Tibial nerve (tissue), 3 donors: ENCODE data around the gene ZFHX2.

ENCODE experiments used
- CTCF ChIP-seq, 5 experiments: fragments of 200-600 bp in 3 of 5; fragments of 450-650 bp in 2 of 5; sonication (generic) in 3 of 5; IDR thresholded peaks; one replicate each; pipeline ENCODE4 v1.5.1; 2016 to 2019; ENCODE audit warnings: antibody characterized with exemption in 5 of 5, mild to moderate bottlenecking in 3 of 5, moderate library complexity in 2 of 5
- POLR2A ChIP-seq, 2 donors: fragments of 450-650 bp; IDR thresholded peaks; one replicate each; pipeline ENCODE4 v1.6.1; 2017; ENCODE audit warnings: antibody characterized with exemption in 2 of 2, mild to moderate bottlenecking in 2 of 2, moderate library complexity in 2 of 2

- TF ChIP-seq CTCF (IDR thresholded peaks at IDR 0.05) (no peak), POLR2A (IDR thresholded peaks at IDR 0.05) (no peak)
Measured at GRCh38 chr14:23535943-23536342, 15.6 kb downstream of the ZFHX2 start.
